Right hindlimb (tissue), 1 donor: ENCODE measurements around the gene MARCKS.

Experiments
- DNase-seq: peaks from one replicate; pipeline ENCODE4 v3.0.0-alpha.2; 2018

MARCKS gene

DNA sequence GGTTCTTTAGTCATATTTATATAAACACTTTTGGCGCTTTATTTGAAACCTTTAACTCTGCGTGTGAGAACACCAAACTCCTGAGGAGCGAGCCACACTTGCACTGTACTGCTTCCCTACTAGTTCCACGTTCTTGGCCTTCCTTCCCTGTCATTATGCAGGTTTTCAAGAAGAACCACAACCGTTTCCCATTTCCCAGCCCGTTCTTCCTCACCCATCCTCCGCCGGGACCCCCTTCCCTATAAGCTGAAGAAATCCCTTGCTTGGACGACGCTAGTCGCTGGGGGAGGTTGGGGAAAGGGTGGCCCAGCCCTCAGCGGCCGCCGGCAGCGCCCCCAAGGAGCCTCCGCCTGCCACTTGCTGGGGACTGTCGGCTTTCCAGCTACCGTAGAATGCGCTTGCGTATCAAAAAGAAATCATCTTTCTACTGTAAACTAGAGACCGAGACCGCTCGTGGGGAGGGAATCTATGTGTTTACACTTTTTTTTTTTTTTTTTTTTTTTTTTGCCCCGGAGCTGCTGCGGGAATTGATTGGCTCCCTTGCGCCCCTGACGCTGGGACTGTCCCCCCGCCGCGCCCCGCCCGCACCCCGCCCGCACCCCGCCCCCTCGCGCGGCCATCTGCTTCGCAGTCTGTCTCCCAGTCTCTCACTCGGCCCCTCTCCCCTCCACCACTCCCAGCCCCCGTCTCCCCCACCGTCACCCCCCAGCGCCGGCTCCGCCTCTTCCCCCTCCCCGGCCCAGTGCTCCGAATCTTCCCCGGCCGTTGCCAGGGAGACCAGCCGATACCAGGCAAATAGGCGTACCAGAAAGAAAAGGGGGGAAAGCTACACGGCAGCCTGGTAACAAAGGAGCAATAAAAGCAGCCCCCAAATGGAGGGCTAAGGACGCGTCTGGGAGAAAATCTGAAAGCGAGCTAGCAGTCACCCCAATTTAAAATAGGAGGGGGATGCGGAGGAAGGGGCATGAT lies 2.3 kb upstream of the MARCKS start:
- DNase-seq, result peak; percentile 97

DNA sequence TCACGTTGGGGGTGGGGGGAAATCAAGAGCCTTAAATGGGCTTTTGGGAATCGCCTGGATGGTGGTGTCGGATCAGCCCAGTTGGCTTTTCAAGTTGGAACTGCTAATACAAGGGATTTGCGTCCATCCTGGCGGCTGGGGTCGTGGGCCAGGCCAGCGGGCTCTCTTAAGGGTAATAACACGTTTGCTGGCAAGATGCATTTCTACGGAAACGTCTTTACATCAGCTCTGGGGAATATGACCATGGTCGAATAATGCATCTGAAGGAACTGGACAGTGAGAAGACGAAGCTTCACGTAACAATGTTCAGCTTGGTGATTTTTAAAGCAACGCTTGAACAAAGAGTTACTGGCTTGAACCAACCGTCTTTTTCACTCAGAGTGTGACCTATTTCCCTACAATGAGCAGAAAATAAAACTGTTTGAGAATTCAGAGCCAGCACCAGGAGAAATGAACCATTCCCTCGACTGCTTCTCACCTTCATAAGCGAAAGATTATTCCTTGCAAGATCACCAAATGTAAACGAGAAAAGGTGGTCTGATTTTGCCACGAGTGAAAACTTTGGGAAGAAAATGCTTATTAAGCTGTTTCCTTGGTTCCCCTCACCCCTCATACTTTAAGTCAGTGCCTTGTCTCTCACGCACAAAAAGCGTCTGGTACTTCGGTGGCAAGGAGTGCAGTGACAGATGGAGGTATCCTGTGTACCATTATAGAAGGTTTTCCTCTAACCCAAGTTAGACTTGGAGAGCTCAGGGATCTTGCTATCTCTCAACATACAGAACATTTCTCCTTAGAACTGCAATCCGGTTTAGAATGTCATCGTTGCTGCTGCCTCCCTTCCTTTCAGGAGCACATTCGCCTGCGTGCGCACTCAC lies 1.4 kb upstream of the MARCKS start:
- peak; percentile 84 for DNase-seq

DNA sequence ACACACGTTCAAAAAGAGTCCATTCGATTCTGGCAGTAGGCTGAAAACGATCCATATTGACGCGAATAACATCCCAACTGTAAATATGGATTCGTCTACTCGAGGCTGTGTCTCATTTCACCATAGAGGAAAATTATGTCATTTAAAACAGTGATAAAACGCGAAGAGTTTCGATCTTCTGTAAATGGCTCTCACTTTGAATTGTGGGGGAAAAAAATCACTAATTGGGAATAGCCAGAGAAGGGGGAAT lies 845 bp upstream of the MARCKS start:
- no peak for DNase-seq

GRCh38 chr6:113857556-113858479 lies 673 bp downstream of the MARCKS start:
- peak; percentile 85 for DNase-seq

DNA sequence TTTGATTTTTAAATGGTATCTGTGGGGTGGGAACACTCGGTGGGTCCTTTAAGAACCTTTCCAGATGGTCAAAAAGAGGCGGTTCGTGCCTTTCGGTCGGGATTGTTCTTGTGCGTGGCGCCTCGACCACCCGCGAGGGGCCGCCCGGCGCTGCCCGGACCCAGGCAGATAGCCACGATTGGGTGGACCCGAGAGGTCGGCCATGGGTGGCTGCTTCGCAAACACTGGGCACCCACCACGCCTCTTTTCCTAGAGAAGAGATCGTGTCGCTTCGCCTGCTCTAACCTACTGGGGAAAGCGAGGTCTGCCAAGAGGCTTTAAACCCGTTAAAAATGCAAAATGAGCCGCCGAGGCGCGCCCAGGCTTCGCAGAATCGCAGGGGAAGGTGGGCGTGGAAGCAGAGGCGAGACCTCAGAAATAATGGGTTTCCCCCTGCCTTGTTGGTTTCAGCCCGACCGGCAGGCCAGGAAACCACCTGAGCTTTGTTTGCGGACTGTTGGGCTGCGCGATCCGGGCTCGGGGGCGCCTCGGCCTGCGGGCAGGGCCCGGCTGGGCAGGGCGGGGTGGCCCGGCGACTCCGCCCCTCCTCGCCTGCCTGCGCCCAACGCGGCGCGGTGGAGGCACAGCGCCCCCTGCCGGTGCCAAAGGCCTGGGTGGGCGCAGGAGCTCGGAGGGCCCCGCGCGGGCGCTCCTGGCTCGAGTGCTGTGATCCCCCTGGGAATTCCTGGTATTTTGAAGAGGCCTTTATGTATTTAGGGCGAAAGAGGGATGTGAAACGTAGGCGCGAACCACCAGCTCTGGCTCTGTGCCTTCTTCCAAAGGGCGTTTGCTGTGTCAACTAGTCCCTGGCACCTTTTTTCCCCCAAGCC lies 1.6 kb downstream of the MARCKS start:
- DNase-seq, result peak; percentile 95

- DNase-seq, result peak; percentile 67
Observed at GRCh38 chr6:113859349-113860180, 2.4 kb downstream of the MARCKS start.

GRCh38 chr6:113860181-113860955 lies 3.2 kb downstream of the MARCKS start:
- peak; percentile 59 for DNase-seq

DNA sequence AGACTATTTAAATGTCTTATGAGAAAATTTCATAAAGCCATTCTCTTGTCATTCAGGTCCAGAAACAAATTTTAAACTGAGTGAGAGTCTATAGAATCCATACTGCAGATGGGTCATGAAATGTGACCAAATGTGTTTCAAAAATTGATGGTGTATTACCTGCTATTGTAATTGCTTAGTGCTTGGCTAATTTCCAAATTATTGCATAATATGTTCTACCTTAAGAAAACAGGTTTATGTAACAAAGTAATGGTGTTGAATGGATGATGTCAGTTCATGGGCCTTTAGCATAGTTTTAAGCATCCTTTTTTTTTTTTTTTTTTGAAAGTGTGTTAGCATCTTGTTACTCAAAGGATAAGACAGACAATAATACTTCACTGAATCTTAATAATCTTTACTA lies 5.0 kb downstream of the MARCKS start:
- DNase-seq, result no peak

- DNase-seq, result no peak
Observed at GRCh38 chr6:113870917-113871316, 13.8 kb downstream of the MARCKS start.

DNA sequence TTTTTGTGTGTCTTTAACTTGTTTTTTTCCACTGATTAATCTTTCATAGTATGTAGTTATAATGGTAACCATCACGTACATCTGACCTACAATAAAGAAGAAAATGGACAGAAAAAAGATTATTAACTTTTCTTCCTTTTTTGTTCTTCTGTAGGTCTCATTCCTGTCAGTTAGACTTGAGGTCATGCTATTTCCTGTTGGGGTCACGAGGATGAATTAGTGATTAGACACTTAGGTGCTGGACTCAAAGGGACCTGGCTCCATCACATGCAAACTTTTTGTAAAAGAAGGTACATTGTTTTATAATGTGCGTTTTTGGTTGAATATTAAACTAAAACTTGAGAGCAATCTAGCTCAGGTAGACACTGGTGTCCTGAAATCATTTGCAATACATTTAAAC lies 14.8 kb downstream of the MARCKS start:
- DNase-seq, result no peak

DNA sequence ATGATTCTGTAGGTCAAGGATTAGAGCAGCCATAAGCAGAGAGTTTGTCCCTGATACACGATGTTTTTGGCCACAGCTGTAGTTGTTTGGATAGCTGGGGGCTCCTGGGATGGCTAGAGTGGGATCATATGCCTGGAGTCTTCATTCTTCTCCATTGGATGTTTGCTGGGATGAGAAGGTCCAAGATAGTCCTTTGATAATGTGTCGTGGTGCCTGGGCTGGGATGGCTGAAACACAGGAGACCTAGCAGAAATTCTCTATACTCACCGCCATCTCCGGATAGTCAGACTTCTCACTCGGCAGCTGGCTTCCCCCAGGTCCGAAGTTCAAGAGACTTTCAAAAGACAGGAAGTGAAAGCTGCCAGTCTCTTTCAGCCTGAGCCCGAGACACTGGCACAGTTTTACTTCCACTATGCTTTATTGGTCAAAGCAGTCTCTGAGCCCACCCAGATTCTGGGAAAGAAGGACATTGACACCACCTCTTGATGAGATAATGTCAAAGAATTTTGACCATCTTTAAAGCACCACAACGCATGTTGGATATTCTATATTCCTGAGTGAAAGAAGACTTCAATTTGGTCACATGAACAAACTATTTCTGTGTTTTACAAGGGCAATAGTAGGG lies 16.0 kb downstream of the MARCKS start:
- DNase-seq, result no peak

- no peak for DNase-seq
Observed at GRCh38 chr6:113875470-113875869, 18.3 kb downstream of the MARCKS start.

GRCh38 chr6:113876695-113877094 lies 19.6 kb downstream of the MARCKS start:
- DNase-seq, result no peak

DNA sequence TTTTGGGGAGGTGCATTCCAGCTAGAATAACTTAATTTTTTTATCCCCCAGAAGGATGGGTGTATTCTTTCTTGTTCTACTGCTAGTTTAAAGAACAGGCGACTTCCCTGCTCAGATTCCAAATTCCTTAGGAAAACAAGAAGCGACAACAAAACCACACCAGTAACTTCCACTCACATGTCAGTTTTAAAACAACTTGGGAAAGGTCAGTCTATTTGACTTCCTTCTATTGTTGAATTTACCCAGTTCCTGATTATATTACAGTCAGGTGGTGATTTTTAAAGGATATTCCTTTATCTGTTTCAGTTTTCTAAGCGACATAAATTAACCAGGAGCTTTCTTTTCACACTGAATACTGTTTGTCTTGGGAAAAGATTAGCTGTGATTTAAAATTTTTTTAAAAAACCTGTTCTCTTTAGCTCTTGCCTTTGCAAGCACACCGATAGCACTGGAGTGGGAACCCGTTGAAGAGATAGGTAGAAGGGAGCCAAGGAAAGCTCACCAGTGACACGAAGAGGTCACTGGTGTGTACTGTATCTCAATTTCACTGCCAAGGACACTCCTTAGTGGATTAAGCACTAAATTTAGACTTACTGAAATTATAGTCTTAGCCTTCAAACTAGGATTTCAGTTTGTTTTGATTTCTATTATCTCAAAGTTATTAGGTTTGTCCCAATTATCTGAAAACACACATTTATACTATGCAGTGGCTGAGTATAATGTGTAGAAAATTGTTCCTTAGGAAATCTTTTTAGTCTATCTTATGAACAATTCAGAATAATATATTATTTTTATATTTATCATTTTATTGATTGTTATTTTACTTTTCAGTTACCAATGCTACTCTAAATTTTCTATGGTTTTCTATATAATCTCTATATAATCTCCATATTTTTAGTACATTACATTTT lies 22.3 kb downstream of the MARCKS start:
- peak; percentile 76 for DNase-seq

- DNase-seq, result no peak
Observed at GRCh38 chr6:113881478-113881980, 24.4 kb downstream of the MARCKS start.

- no peak for DNase-seq
Observed at GRCh38 chr6:113882336-113883022, 25.3 kb downstream of the MARCKS start.

DNA sequence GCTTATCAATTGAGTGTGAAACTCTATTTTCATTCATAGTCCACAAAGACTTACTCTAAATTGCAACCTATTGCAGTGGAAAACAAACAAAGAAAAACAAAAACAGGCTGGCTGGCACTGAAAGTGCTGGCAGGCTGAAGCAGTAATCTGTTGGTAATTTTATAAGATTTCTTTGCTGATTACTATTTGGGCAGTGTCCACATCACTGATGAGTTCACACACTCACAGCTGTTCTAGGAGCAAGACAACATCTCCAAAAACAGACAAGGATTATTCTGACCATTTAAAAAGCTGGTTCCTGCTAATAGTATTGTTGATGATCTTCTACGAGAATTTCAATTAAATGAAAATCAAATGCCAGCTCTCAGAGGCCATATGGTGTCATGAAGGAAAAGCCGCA lies 26.9 kb downstream of the MARCKS start:
- DNase-seq, result no peak

GRCh38 chr6:113886512-113886911 lies 29.4 kb downstream of the MARCKS start:
- no peak for DNase-seq
